HepG2 (cell line): ENCODE results near the gene SOS2. TPM values are rescaled to one million over a fixed set of nuclear protein-coding genes. Genes with fewer than 3 reads are reported as not detected.

Experiments used
- ERF ChIP-seq: IDR thresholded peaks from 2 replicates; pipeline ENCODE4 v1.6.1; 2018; ENCODE audit warnings: missing biosample characterization, missing genetic modification reagents
- GATAD2A ChIP-seq: IDR thresholded peaks from 2 replicates; pipeline ENCODE4 v1.6.1; 2016
- PHF5A ChIP-seq: IDR thresholded peaks from one replicate; pipeline ENCODE4 v1.6.1; 2018; ENCODE audit warnings: low read depth, missing genetic modification reagents; ENCODE audit not compliant: unreplicated experiment
- SOX13 ChIP-seq, 3 experiments: fragments of 450-650 bp in 1 of 3; sonication (generic) in 1 of 3; formaldehyde crosslinking in 1 of 3; IDR thresholded peaks in 2 of 3; conservative IDR thresholded peaks in 1 of 3; 2 replicates each; pipeline versions ENCODE4 v1.5.0 to v1.6.1; 2016 to 2020; ENCODE audit warnings: antibody characterized with exemption in 1 of 3, mild to moderate bottlenecking in 1 of 3, missing compliant biosample characterization in 1 of 3, missing genetic modification reagents in 1 of 3, moderate library complexity in 1 of 3
- SOX5 ChIP-seq: IDR thresholded peaks from 2 replicates; pipeline ENCODE4 v1.6.1; 2016; ENCODE audit warnings: borderline replicate concordance
- SOX6 ChIP-seq, 2 experiments: fragments of 450-650 bp in 1 of 2; sonication (generic) in 1 of 2; formaldehyde crosslinking in 1 of 2; IDR thresholded peaks; 2 replicates each; pipeline versions ENCODE4 v1.4.0 to v1.6.1; 2017 to 2020; ENCODE audit warnings: antibody characterized with exemption in 1 of 2, mild to moderate bottlenecking in 1 of 2, missing genetic modification reagents in 1 of 2
- TCF7 ChIP-seq: sonication (generic); IDR thresholded peaks from 2 replicates; pipeline ENCODE4 v1.6.1; 2016; ENCODE audit warnings: antibody characterized with exemption, low read depth
- polyA plus RNA-seq, 8 experiments: library from polyadenylated mRNA; depleted of rRNA in 3 of 8; stranded (reverse) in 7 of 8; unstranded in 1 of 8; fragments of >200 nt; fragmentation: Illumina TruSeq in 4 of 8; extraction: Trizol in 4 of 8; gene quantifications; 2 replicates each; pipeline versions ENCODE4 v1.2.1 to v1.2.3, GENCODE V29; 2011 to 2016; ENCODE audit warnings: low read depth in 4 of 8, missing spikeins in 1 of 8, mixed read lengths in 1 of 8; ENCODE audit not compliant: insufficient read depth in 1 of 8
- total RNA-seq, 5 experiments: library from RNA; depleted of rRNA; stranded (reverse); fragments of >200 nt; fragmentation: Illumina TruSeq; extraction: Trizol; gene quantifications; 2 replicates each; pipeline ENCODE4 v1.2.3, GENCODE V29; 2016; ENCODE audit warnings: low read depth in 1 of 5
- TF ChIP-seq, protein P1 (sequence below): sonication (generic); formaldehyde crosslinking; conservative IDR thresholded peaks from 2 replicates; pipeline ENCODE4 v1.8.1; 2023; ENCODE audit warnings: missing genetic modification reagents
- TF ChIP-seq, protein P2 (sequence below): IDR thresholded peaks from 2 replicates; pipeline ENCODE4 v1.4.0; 2020; ENCODE audit warnings: mild to moderate bottlenecking, missing genetic modification reagents
- TF ChIP-seq, protein P3 (sequence below): sonication (generic); formaldehyde crosslinking; conservative IDR thresholded peaks from 2 replicates; pipeline ENCODE4 v1.4.0; 2020; ENCODE audit warnings: mild to moderate bottlenecking, missing genetic modification reagents, moderate library complexity
- TF ChIP-seq, protein P4 (sequence below), 2 experiments: sonication (generic) in 1 of 2; formaldehyde crosslinking in 1 of 2; IDR thresholded peaks; 2 replicates each; pipeline versions ENCODE4 v1.5.1 to v1.6.1; 2011 to 2020; ENCODE audit warnings: borderline replicate concordance in 1 of 2, low read depth in 1 of 2, low read length in 1 of 2, mild to moderate bottlenecking in 1 of 2, missing genetic modification reagents in 1 of 2, moderate library complexity in 1 of 2
- TF ChIP-seq, protein P5 (sequence below): IDR thresholded peaks from 2 replicates; pipeline ENCODE4 v1.6.1; 2016; ENCODE audit warnings: missing compliant biosample characterization, missing genetic modification reagents, borderline replicate concordance

Gene SOS2
- total and polyA plus RNA-seq, 2 of the 13 experiments (the other 11 are each of a cell fraction or from before 2014, with no cell fraction given), result 9.3 to 12.1 TPM

DNA sequence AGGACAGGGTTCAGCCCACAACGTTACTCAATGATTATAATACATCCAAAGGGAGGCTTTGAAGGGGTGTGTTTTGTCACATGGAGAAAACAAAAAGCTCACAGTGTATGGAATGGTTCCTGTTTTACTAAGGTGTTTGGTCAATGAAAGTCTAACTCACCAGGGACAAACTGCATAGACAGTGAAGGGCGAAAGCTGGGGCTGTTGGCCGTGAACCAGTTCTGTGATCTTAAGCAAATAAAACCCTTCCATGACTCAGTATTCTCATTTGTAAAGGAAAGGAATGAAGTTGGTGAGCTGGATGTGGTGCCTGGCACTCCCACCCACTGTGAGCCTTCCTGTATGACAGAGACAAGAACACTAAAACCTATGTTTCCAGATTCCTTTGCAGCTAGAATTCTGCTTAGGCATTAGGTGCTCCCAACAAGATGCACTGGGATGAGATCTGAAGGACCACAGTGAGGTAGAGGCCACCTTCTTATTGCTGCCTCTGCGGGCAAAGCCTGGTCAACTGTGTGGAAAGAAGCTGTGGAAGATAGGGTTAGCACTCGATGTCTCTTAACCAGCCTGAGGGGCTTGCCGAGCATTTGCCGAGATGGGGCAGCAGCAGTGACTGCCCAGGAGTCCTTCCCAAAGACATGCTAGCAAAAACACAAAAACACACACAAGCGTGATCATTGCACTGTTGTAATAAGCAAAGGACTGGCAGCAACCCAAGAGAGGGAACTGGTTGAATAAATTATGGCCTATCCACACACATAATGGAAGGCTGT, 163.5 kb downstream of the SOS2 start (continued):
- TF ChIP-seq, protein P1, sequence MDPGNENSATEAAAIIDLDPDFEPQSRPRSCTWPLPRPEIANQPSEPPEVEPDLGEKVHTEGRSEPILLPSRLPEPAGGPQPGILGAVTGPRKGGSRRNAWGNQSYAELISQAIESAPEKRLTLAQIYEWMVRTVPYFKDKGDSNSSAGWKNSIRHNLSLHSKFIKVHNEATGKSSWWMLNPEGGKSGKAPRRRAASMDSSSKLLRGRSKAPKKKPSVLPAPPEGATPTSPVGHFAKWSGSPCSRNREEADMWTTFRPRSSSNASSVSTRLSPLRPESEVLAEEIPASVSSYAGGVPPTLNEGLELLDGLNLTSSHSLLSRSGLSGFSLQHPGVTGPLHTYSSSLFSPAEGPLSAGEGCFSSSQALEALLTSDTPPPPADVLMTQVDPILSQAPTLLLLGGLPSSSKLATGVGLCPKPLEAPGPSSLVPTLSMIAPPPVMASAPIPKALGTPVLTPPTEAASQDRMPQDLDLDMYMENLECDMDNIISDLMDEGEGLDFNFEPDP (CRISPR knock-in tag), result no peak
- peak; percentile 49 for TF ChIP-seq PHF5A (CRISPR knock-in tag)
- no peak for TF ChIP-seq SOX13 (IDR thresholded peaks at IDR 0.05)
- peak in 1 of 2 experiments; percentile 61; a peak in 2 of 4 replicates for TF ChIP-seq SOX13 (CRISPR knock-in tag; conservative IDR thresholded peaks at IDR 0.05 in 1 of 2, IDR thresholded peaks at IDR 0.05 in 1 of 2)
- TF ChIP-seq, protein P2, sequence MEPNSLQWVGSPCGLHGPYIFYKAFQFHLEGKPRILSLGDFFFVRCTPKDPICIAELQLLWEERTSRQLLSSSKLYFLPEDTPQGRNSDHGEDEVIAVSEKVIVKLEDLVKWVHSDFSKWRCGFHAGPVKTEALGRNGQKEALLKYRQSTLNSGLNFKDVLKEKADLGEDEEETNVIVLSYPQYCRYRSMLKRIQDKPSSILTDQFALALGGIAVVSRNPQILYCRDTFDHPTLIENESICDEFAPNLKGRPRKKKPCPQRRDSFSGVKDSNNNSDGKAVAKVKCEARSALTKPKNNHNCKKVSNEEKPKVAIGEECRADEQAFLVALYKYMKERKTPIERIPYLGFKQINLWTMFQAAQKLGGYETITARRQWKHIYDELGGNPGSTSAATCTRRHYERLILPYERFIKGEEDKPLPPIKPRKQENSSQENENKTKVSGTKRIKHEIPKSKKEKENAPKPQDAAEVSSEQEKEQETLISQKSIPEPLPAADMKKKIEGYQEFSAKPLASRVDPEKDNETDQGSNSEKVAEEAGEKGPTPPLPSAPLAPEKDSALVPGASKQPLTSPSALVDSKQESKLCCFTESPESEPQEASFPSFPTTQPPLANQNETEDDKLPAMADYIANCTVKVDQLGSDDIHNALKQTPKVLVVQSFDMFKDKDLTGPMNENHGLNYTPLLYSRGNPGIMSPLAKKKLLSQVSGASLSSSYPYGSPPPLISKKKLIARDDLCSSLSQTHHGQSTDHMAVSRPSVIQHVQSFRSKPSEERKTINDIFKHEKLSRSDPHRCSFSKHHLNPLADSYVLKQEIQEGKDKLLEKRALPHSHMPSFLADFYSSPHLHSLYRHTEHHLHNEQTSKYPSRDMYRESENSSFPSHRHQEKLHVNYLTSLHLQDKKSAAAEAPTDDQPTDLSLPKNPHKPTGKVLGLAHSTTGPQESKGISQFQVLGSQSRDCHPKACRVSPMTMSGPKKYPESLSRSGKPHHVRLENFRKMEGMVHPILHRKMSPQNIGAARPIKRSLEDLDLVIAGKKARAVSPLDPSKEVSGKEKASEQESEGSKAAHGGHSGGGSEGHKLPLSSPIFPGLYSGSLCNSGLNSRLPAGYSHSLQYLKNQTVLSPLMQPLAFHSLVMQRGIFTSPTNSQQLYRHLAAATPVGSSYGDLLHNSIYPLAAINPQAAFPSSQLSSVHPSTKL (CRISPR knock-in tag), result peak; percentile 66; the same call in 1 of the 2 replicates
- TF ChIP-seq, protein P3, sequence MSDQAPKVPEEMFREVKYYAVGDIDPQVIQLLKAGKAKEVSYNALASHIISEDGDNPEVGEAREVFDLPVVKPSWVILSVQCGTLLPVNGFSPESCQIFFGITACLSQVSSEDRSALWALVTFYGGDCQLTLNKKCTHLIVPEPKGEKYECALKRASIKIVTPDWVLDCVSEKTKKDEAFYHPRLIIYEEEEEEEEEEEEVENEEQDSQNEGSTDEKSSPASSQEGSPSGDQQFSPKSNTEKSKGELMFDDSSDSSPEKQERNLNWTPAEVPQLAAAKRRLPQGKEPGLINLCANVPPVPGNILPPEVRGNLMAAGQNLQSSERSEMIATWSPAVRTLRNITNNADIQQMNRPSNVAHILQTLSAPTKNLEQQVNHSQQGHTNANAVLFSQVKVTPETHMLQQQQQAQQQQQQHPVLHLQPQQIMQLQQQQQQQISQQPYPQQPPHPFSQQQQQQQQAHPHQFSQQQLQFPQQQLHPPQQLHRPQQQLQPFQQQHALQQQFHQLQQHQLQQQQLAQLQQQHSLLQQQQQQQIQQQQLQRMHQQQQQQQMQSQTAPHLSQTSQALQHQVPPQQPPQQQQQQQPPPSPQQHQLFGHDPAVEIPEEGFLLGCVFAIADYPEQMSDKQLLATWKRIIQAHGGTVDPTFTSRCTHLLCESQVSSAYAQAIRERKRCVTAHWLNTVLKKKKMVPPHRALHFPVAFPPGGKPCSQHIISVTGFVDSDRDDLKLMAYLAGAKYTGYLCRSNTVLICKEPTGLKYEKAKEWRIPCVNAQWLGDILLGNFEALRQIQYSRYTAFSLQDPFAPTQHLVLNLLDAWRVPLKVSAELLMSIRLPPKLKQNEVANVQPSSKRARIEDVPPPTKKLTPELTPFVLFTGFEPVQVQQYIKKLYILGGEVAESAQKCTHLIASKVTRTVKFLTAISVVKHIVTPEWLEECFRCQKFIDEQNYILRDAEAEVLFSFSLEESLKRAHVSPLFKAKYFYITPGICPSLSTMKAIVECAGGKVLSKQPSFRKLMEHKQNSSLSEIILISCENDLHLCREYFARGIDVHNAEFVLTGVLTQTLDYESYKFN (CRISPR knock-in tag), result peak; percentile 57
- TF ChIP-seq SOX6 (IDR thresholded peaks at IDR 0.05), result no peak
- peak; percentile 59 for TF ChIP-seq SOX6 (CRISPR knock-in tag; IDR thresholded peaks at IDR 0.05)
- TF ChIP-seq, protein P4, sequence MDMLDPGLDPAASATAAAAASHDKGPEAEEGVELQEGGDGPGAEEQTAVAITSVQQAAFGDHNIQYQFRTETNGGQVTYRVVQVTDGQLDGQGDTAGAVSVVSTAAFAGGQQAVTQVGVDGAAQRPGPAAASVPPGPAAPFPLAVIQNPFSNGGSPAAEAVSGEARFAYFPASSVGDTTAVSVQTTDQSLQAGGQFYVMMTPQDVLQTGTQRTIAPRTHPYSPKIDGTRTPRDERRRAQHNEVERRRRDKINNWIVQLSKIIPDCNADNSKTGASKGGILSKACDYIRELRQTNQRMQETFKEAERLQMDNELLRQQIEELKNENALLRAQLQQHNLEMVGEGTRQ (IDR thresholded peaks at IDR 0.05; ENCODE audit: low read depth, low read length), result no peak
- TF ChIP-seq, protein P4 (CRISPR knock-in tag; IDR thresholded peaks at IDR 0.05; ENCODE audit: borderline replicate concordance), result no peak
- TF ChIP-seq SOX5, result peak; percentile 52; the same call in 1 of the 2 replicates
- 0 out of 2 replicates have a peak, but pooled peaks have one; percentile 30 for TF ChIP-seq ERF (CRISPR knock-in tag)
- TF ChIP-seq, protein P5, sequence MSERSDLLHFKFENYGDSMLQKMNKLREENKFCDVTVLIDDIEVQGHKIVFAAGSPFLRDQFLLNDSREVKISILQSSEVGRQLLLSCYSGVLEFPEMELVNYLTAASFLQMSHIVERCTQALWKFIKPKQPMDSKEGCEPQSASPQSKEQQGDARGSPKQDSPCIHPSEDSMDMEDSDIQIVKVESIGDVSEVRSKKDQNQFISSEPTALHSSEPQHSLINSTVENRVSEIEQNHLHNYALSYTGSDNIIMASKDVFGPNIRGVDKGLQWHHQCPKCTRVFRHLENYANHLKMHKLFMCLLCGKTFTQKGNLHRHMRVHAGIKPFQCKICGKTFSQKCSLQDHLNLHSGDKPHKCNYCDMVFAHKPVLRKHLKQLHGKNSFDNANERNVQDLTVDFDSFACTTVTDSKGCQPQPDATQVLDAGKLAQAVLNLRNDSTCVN (CRISPR knock-in tag), result 0 out of 2 replicates have a peak, but pooled peaks have one; percentile 29
- 0 out of 2 replicates have a peak, but pooled peaks have one; percentile 17 for TF ChIP-seq TCF7
- peak; percentile 70 for TF ChIP-seq GATAD2A (CRISPR knock-in tag)
